ENCODE data around the gene BFSP2.

DNA sequence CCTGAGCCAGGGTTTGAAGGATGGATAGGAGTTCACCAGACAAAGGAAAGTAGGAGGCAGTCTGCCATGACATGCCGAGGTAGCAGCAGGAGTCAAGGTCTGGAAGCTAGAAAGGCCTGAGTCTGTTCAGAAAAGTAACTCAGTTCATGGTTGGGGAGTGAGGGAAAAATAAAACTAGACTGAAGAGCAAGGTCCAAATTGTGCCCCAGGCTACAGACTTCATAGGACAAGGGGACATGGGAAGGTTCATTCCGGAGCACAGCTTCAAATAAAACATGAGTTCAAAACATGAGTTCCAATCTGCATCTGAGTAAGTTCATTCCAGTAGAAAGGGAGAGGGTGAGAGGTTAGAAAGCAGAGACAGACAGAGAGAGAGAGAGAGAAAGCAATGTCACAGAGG lies 39.7 kb downstream of the BFSP2 start:
- TF ChIP-seq, protein P1, sequence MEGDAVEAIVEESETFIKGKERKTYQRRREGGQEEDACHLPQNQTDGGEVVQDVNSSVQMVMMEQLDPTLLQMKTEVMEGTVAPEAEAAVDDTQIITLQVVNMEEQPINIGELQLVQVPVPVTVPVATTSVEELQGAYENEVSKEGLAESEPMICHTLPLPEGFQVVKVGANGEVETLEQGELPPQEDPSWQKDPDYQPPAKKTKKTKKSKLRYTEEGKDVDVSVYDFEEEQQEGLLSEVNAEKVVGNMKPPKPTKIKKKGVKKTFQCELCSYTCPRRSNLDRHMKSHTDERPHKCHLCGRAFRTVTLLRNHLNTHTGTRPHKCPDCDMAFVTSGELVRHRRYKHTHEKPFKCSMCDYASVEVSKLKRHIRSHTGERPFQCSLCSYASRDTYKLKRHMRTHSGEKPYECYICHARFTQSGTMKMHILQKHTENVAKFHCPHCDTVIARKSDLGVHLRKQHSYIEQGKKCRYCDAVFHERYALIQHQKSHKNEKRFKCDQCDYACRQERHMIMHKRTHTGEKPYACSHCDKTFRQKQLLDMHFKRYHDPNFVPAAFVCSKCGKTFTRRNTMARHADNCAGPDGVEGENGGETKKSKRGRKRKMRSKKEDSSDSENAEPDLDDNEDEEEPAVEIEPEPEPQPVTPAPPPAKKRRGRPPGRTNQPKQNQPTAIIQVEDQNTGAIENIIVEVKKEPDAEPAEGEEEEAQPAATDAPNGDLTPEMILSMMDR (IDR thresholded peaks at IDR 0.05) = no peak
- TF ChIP-seq, protein P2, sequence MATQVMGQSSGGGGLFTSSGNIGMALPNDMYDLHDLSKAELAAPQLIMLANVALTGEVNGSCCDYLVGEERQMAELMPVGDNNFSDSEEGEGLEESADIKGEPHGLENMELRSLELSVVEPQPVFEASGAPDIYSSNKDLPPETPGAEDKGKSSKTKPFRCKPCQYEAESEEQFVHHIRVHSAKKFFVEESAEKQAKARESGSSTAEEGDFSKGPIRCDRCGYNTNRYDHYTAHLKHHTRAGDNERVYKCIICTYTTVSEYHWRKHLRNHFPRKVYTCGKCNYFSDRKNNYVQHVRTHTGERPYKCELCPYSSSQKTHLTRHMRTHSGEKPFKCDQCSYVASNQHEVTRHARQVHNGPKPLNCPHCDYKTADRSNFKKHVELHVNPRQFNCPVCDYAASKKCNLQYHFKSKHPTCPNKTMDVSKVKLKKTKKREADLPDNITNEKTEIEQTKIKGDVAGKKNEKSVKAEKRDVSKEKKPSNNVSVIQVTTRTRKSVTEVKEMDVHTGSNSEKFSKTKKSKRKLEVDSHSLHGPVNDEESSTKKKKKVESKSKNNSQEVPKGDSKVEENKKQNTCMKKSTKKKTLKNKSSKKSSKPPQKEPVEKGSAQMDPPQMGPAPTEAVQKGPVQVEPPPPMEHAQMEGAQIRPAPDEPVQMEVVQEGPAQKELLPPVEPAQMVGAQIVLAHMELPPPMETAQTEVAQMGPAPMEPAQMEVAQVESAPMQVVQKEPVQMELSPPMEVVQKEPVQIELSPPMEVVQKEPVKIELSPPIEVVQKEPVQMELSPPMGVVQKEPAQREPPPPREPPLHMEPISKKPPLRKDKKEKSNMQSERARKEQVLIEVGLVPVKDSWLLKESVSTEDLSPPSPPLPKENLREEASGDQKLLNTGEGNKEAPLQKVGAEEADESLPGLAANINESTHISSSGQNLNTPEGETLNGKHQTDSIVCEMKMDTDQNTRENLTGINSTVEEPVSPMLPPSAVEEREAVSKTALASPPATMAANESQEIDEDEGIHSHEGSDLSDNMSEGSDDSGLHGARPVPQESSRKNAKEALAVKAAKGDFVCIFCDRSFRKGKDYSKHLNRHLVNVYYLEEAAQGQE (IDR thresholded peaks at IDR 0.05; ENCODE audit: insufficient read depth in 1 of 2, low read depth in 2 of 2, low read length in 1 of 2) = no peak
- TF ChIP-seq SIN3A (IDR thresholded peaks at IDR 0.05; ENCODE audit: borderline replicate concordance, insufficient read depth, low read depth, low read length) (no peak), POLR2AphosphoS5 (IDR thresholded peaks at IDR 0.05; ENCODE audit: low read depth, low read length) (no peak), TCF7L2 (IDR thresholded peaks at IDR 0.05; ENCODE audit: low read depth, low read length) (no peak)

Measured in Panc1 (cell line).